Fibroblast of skin of left biceps (primary cell): ENCODE results near the gene DDX31.

Source experiments
- DNase-seq, 2 experiments: peaks; one replicate each; pipeline ENCODE4 v3.0.0-alpha.2; 2013; ENCODE audit warnings: low read depth in 2 of 2

DDX31 gene

DNA sequence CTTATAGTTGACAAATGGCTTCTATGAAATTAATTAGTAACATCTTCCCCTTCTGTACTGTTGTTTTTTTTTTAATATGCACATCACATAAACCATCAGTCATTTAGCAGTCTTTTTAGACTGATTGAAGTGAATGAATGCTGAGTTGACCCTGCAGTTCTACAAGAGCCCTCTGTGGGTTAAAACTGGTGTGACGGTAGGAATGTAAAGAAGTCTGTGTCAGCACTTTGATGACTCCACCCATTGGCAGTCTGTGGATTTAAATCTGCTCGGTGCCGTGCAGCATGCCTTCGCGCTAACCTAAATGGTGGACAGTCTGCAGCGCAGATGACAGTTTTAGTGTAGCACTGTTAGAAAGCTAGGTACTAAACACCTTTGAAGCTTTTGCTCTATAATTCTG is 3.6 kb upstream of the DDX31 start:
- peak; percentile 44 to 50 for DNase-seq

DNA sequence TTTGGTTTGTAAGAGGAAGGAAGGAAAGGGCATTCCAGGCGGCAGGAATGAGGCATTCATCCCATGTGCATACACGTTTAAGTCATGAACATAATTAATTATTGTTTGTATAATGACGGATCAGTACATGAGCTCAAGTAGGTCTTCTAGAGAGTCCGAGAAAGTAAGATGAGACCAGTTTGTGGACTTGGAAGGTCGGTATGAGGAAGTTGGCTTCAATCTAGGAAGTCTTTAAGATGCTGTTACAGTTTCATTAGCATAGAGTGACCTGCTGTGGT is 2.6 kb upstream of the DDX31 start:
- DNase-seq = no peak

DNA sequence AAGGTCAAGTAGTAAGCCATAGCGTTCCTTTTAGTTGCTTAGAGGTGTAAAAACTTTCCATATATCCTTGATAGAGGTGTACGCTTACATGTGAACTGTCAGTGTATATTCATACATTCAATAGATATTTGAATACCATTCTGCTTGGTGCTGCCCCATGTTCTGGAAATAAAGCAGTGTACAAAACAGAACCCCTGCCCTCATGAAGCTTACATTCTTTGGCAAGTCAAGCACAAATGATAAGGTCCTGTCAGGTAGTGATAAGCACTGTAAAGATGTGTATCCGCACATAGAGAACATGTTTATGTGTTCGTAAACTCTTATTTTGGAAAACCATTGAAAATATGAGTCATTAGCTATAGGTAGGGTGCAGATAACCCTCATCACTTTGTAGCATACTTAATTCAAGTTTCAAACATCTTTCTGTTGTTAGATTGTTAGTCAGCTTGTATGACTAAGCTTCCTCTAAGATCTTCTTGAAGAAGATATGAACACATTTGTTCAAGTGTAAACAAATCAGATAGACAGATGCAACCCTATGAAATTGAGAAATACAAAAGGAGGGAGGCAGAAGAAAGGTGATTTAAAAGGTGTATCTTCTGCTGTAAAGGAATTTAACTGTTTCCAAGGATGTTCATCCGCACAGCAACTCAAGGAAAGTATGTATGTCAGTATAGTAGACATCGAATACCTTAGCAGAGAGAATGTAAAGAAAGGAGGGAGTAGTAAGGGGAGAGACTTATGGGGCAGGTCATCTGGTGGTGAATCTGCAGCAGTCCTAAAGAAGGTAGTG is 2.0 kb upstream of the DDX31 start:
- no peak for DNase-seq

- DNase-seq = no peak
These were observed 941 bp upstream of the DDX31 start, which contains the start of gene GTF3C4 for GRCh38 chr9:132670457-132671391. Gene GTF3C4 (plus strand): TSS chr9:132670464. CDS start chr9:132670599, 135 bp downstream.

DNA sequence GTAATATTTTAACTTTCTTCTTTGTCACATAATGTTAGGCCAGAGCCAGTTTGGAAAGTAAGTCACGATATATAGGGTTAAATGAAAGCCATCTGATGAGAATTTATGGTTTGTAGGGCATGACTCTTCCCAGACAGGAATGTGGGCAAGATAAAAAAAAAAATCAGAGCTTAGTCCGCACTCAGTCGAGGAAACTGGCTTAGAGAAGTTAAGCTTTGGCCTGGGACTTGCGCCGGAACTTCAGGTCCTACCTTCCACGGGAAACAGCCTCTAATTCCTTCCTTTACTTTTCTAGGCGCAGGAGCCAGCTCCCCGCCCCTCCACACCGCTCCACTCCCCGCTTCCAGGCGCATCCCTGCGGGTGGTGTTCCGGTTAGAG is 475 bp downstream of the DDX31 start:
- DNase-seq = peak; percentile 15 to 23

DNA sequence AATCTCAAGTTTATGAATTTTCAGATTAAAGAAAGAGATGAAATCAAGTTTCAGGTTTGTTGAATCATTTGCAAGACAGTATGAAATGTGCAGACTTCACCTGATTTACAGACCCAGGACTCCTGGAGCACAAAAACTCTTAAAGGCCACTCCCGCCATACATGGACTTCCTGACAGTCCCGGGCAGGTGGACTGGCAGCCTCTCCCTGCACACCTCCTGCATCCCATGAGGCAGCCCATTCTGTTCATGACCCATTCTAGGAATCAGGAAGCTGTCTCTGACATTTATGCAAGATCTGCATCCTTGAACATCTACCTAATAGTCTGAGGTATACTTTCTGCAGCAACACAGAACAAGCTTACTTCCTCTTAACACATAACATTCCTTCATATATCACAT is 5.9 kb downstream of the DDX31 start:
- DNase-seq = no peak

DNA sequence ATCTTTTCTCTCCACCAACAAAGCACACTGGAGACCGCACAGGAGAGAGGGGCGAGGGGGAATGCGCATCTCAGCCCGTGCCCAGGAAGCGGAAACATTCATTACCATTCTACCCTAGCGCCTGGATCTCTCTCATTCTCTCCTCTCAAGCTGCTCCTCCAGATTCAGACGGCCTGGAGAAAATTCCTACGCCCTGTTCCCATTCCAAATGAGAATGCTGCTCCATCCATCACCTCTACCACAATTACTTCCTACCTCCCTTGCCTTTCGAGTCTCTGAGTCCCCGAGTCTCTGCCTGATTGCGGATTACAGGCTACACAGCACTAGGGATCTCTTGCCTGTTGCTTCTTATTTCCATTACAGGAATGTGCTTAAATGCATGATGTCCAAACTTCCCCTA is 6.7 kb downstream of the DDX31 start:
- DNase-seq = no peak

GRCh38 chr9:132662152-132662945 is 7.4 kb downstream of the DDX31 start:
- DNase-seq = no peak

GRCh38 chr9:132656299-132656698 is 13.5 kb downstream of the DDX31 start:
- no peak for DNase-seq

- peak in 1 of 2 experiments; percentile 36 for DNase-seq
These were observed 18.5 kb downstream of the DDX31 start for GRCh38 chr9:132651259-132651658.

DNA sequence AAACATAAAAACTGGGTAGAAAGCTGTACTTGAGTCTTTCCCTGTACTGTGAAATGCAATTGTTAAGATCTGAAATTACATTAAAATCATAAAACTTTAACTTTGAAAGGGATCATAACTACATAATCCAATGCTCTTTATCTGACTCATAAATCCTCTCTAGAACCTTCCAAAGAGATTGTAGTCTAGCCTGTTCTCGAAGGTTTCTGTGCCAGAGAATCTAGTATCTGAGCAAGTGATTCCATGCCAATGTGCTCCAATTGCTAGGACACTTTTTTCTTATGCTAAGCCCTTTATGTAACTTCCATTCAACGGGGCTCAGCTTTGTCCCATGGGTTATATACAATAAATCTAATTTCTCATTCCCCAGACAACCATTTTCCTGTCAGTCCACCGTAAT is 21.1 kb downstream of the DDX31 start:
- no peak for DNase-seq

- DNase-seq = no peak
These were observed 21.5 kb downstream of the DDX31 start for GRCh38 chr9:132648283-132648682.

GRCh38 chr9:132647806-132648205 is 22.0 kb downstream of the DDX31 start:
- peak in 1 of 2 experiments; percentile 14 for DNase-seq

- peak; percentile 97 for DNase-seq
These were observed 22.4 kb downstream of the DDX31 start for GRCh38 chr9:132647355-132647754.

GRCh38 chr9:132646726-132647125 is 23.1 kb downstream of the DDX31 start:
- no peak for DNase-seq

- DNase-seq = no peak
These were observed 24.1 kb downstream of the DDX31 start for GRCh38 chr9:132645711-132646110.

- no peak for DNase-seq
These were observed 24.5 kb downstream of the DDX31 start for GRCh38 chr9:132645306-132645705.

- no peak for DNase-seq
These were observed 25.5 kb downstream of the DDX31 start for GRCh38 chr9:132644251-132644650.

DNA sequence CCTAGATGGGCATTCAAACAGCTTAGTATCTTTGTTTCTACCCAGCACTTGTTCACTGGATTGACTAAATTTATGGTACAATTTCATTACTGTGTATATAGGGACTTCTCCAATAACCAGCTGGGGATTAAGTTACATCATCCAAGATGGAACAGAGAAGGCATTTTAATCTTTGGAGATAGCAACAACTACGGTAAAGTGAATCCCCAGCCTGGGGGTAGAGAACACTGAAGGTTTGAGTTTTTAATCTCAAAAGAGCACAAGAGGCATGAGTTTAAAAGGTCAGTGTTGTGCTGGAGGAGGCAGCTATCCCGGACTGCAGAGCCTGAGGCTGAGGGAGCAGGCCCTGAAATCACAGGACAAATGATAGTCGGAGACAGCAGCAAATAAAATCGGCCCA is 28.6 kb downstream of the DDX31 start:
- no peak for DNase-seq

DNA sequence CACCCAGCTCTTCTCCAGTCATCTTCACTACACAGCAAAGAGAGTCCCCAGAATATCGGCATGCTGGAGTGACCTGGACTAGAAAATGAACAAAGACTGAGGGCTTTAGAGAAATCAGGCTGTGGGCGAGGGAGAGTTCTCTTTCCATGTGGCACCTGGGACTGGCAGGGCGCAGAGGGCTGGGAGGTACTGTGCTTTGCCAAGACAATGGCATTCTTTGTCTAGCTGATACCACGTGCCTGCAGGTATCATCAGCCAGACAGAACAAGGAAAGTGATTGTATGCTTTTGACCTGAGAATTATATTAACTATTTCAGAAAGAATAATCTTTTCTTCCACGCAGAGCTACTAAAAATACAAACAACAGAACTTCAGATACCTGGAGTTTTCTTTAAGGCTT is 30.5 kb downstream of the DDX31 start:
- DNase-seq = no peak

GRCh38 chr9:132638240-132638639 is 31.5 kb downstream of the DDX31 start:
- DNase-seq = peak in 1 of 2 experiments; percentile 13

GRCh38 chr9:132637801-132638200 is 32.0 kb downstream of the DDX31 start:
- no peak for DNase-seq
